ENCODE results near the gene REX1BD. TPM values are rescaled to one million over a fixed set of nuclear protein-coding genes. Genes with fewer than 3 reads are reported as not detected.

REX1BD gene
- total and polyA plus RNA-seq, 2 donors (not counting 3 experiments of a cell fraction or from before 2014, with no cell fraction given), result 64.4 to 90.9 TPM

- BruUV-seq (replicated peaks), result no TSS peak
- Histone ChIP-seq H3K4me1 (ENCODE audit: control insufficient read depth, extremely low read depth, insufficient read depth, low read length) (no peaks in the 10 kb centered on the region), H3K9me3 (replicated peaks; ENCODE audit: control insufficient read depth, insufficient read depth, low read length) (no peaks in the 10 kb centered on the region), H3K27ac (ENCODE audit: insufficient read depth, low read depth, low read length) (no peak overlapping the region), H3K79me2 (ENCODE audit: control insufficient read depth, insufficient read depth, low read length) (no peaks in the 10 kb centered on the region), H2AFZ (ENCODE audit: low read depth, low read length) (no peak overlapping the region), H4K20me1 (replicated peaks; ENCODE audit: control insufficient read depth, extremely low read depth, insufficient read depth, low read length) (no peaks in the 10 kb centered on the region), H3K4me2 (ENCODE audit: insufficient read depth, low read length) (no peak overlapping the region), H3K36me3 (ENCODE audit: control insufficient read depth in 2 of 2, extremely low read depth in 1 of 2, insufficient read depth in 2 of 2, low read length in 2 of 2) (no peaks in the 10 kb centered on the region), H3K4me3 (replicated peaks in 1 of 3; ENCODE audit: insufficient read depth in 1 of 3, low read depth in 1 of 3, low read length in 3 of 3) (no peak overlapping the region), H3K9ac (replicated peaks; ENCODE audit: extremely low read depth, insufficient read depth, low read length) (no peak overlapping the region), H3K9me1 (replicated peaks; ENCODE audit: control insufficient read depth, extremely low read depth, insufficient read depth, low read length) (no peaks in the 10 kb centered on the region), H3K27me3 (ENCODE audit: control insufficient read depth in 2 of 2, insufficient read depth in 2 of 2, low read length in 2 of 2) (no peaks in the 10 kb centered on the region)
- CTCF ChIA-PET, result no interaction called here
- TF ChIP-seq EZH2 (IDR thresholded peaks at IDR 0.05; ENCODE audit: borderline replicate concordance, low read depth, low read length, severe bottlenecking) (no peak), FOS (IDR thresholded peaks at IDR 0.05; ENCODE audit: borderline replicate concordance, insufficient read depth, low read length) (no peak), MYC (IDR thresholded peaks at IDR 0.05; ENCODE audit: low read depth, low read length) (no peak), CTCF (IDR thresholded peaks at IDR 0.05; ENCODE audit: extremely low read depth in 1 of 2, insufficient read depth in 1 of 2, low read depth in 1 of 2, low read length in 2 of 2) (no peak), GATA2 (IDR thresholded peaks at IDR 0.05; ENCODE audit: insufficient read depth, insufficient read length, low read depth, low read length) (no peak), POLR2AphosphoS5 (IDR thresholded peaks at IDR 0.05; ENCODE audit: insufficient read depth, low read depth, low read length) (no peak), MAX (IDR thresholded peaks at IDR 0.05; ENCODE audit: insufficient read depth, insufficient read length) (no peak), POLR2A (IDR thresholded peaks at IDR 0.05; ENCODE audit: low read depth, low read length) (no peak), JUN (IDR thresholded peaks at IDR 0.05; ENCODE audit: borderline replicate concordance, insufficient read depth, insufficient read length, low read depth) (no peak)
- dilution Hi-C loops (cut with MboI; ENCODE audit: extremely low pct_ligation_motif_present, low sequenced_read_pairs) (no loop called here), intact Hi-C loops (cut with micrococcal nuclease) (no loop called here)
- DNase-seq (ENCODE audit: low read depth, low spot score) (no peak), FAIRE-seq (no peak)
- POLR2A ChIA-PET, result no interaction called here
These were observed 38.3 kb downstream of the REX1BD start for GRCh38 chr19:18626906-18627305.
